ENCODE results near the gene WDR77.

WDR77 gene

DNA sequence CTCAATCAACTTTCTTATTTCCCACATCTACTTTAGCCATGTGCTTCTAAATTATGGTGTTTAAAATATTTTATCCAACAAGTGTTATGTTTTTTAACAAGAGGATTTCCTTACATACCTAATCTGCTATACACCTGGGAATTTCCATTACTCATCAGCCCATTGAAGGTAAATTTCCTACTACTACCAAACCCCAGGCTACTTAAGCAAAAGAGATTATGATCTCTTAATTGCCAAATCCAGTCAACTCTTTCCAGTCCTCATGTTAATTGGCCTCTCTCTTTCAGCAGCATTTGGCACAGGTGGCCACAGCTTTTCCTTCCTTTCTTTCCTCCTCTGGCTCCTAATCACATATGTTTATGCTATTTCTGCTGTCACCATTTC lies 19.7 kb upstream of the WDR77 start:
- FAIRE-seq = no peak

- FAIRE-seq = no peak
Observed at GRCh38 chr1:111467865-111468716, 19.0 kb upstream of the WDR77 start.

DNA sequence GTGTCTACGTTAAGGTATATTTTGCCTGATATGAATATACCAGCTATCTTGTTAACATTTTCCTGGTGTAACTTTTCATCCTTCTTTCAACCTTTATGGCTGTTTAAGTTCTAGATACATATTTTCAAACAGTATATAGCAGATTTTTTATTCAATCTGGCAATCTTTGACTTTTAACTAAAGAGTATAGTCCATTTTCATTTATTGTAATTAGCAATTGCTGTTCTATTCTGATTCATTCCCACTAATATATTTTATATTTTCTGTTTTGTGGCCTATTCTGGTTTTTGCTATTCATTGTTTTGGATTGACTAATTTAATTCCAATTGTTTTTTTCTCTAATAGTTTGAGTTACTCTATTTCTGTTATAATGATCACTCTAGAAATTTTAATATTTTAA lies 17.4 kb upstream of the WDR77 start:
- FAIRE-seq = no peak

GRCh38 chr1:111465754-111466153 lies 16.7 kb upstream of the WDR77 start:
- no peak for FAIRE-seq

DNA sequence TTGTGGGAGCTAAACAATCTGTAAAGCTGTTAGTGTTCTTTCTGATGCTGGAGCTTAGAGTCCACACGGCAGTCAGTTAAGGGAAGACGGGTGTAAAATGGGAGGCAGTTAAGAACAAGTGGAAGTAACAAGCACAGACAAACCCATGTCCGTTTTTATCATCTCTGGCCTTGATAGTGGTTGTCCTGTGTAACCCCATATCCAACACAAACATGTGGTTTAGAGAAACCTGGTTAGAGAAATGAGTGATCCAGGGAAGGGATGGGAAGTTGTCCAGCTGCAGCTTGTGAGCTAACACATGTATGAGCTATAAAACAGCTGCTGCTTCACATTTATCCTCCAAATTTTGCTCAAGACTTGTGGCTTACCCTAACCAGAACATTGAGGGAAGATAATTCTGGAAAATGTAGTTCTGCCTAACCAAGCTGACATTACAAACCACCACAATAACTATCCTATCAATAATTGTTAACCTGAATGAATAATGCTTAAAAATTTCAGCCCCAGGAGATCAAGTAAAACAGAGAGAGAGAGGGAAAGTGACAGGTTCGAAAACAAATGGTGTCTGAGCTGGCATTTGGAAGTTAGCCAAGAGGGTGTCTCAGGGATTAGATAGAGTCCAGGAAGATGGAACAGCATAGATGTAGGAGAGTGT lies 14.1 kb upstream of the WDR77 start:
- FAIRE-seq = no peak

DNA sequence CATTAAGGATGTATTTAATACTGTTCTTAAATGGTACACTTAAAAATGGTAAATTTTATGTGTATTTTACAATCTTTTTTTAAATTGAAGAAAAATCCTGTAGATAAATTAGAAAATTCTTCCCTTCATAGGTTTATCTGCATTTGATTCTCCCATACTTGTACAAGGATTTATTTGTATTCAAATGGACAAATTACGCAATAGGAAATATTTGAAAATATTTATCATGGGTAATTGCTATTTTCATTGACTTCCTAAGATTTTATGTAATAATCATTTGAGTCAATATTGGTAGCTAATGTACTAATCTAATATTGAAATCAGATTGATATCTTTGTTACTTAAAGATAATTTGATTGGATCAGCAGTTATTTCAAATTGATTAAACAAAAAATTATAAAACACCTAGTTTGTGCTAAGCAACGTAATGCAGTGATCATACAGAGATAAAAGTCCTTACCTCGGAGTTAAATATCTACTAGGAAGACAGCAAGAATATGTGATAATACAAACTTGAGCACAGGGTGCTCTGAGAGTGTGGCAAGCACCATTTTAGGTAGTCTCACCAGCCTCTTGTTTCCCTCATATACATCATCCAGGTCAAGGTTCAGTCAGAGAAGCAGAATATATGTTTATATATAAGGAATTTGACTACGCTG lies 13.4 kb upstream of the WDR77 start:
- FAIRE-seq = no peak

DNA sequence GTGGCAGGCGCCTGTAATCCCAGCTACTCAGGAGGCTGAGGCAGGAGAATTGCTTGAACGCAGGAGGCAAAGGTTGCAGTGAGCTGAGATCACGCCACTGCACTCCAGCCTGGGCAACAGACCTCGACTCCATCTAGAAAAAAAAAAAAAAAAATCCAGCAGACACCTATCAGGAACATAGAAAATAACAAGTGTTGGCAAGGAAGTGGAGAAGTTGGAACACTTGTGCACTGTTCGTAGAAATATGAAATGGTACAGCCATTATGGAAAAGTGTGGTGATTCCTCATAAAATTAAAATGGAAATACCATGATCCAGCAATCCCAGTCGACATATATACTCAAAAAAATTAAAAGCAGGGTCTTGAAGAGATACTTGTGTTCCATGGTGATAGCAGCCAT lies 12.7 kb upstream of the WDR77 start:
- no peak for FAIRE-seq

- no peak for FAIRE-seq
Observed at GRCh38 chr1:111455642-111456031, 6.6 kb upstream of the WDR77 start.

- no peak for FAIRE-seq
Observed at GRCh38 chr1:111454859-111455641, 6.0 kb upstream of the WDR77 start.

- no peak for FAIRE-seq
Observed at GRCh38 chr1:111453706-111454105, 4.7 kb upstream of the WDR77 start.

GRCh38 chr1:111452581-111452980 lies 3.5 kb upstream of the WDR77 start:
- FAIRE-seq = no peak

GRCh38 chr1:111450185-111450584 lies 1.1 kb upstream of the WDR77 start:
- no peak for FAIRE-seq

GRCh38 chr1:111449703-111450017 lies 604 bp upstream of the WDR77 start:
- FAIRE-seq = no peak

DNA sequence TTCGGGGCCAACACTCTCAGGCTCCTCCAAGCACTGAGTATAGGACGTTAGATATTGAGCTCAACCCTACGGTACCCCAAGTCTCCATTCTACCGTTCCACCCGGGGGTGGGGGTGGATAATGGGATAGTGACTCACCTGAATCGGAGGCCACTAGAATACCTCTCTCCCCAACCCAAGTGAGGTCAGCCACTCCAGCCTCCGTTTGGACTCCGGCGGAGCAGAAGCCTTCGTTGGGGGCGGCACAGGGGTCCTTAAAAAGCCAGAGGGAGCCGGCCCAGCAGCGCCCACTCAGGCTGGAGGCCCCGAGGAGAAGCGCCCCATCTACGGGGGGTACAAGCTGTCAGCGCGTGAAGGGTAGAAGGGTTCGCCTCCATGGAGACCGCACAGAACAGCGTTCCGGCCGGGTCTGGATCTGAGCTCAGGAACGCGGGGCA lies 556 bp downstream of the WDR77 start:
- FAIRE-seq = no peak

DNA sequence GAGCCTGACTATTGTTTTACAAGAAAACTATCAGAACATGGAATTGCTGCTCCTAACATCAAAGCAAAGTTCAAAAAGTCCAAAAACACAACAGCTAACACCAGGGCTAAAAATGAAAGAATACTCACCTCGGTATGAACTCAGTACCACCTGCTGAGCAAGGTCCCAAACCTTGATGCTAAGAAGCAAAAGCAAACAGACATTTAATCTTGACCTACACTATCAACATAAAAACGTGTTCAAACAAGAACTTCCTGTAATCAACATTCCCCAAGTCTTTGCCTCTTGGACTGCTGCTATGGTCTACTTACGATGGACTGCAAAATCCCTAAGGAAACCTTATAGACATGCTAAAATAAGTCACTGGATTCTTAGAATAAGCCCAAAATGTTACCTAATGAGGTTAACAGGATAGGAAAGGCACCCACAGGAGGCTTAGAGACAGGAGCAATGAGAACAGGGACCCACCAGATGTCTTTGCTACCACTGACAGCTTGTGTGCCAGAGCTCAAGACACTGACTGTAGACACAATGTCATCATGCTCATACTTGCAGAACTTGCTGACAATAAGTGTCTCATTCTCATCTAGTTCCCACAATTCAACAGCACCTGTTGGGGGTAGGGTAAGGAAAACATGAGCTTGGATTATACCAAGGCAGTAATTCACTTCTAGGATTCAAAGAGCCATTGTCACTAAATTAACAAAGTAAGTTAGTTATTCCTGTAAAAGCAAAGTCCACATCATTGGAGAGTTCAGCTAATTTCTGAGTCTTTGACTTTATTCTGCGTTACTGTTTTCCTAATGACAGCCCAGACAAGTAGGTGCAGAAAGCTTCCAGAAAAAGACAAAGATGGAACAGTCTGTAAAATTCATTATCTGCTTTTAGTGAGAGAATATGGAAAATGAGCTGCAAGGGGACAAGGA lies 1.8 kb downstream of the WDR77 start:
- FAIRE-seq = no peak

GRCh38 chr1:111446546-111446945 lies 2.5 kb downstream of the WDR77 start:
- no peak for FAIRE-seq

GRCh38 chr1:111444031-111444430 lies 5.0 kb downstream of the WDR77 start:
- no peak for FAIRE-seq

DNA sequence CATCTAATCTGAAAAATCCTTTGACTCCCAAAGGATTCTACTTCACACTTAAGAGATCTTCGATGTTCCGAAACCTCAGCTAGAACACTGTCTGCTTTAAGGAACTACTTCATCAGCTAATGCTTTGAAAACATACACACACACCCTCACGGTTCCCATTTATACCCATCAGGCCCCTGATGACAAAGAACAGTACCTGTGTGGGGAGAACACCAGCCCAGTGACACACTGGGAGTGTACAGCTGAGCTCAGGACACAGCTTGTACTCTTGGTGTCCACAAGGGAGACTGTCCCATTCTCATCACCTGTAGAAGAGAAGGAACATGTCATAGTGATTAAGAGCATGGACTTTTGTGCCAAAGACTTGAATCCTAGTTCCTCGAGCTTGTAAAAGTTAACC lies 6.6 kb downstream of the WDR77 start:
- FAIRE-seq = no peak

DNA sequence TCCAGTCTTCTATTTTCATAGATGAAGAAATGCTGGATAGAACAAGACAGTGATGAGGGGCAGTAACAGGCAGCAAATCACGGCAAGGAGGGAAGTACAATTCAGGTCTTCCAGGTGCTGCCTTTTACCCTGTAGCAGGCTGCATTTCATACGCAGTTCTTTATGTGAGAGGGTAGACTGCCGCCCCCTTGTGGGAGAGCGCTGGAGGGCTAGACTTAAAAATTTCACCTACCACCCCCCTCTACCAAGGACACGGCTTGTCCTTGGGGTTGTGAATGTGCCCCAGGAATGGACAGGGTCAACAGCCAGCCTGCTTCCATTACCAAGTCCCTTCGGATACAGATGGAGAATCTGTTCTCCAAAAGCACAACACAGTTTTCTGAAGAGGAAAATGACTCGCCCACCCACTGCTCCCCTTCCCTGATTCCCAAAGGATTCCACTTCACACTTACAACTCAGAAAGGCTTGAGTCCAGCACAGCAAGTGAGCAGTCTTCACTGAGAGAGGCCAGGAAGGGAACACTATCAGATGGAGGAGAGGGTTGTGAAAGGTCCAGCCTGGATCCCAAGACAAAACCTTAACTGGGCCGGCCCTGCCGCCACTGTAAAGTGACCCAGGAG lies 7.4 kb downstream of the WDR77 start:
- no peak for FAIRE-seq

DNA sequence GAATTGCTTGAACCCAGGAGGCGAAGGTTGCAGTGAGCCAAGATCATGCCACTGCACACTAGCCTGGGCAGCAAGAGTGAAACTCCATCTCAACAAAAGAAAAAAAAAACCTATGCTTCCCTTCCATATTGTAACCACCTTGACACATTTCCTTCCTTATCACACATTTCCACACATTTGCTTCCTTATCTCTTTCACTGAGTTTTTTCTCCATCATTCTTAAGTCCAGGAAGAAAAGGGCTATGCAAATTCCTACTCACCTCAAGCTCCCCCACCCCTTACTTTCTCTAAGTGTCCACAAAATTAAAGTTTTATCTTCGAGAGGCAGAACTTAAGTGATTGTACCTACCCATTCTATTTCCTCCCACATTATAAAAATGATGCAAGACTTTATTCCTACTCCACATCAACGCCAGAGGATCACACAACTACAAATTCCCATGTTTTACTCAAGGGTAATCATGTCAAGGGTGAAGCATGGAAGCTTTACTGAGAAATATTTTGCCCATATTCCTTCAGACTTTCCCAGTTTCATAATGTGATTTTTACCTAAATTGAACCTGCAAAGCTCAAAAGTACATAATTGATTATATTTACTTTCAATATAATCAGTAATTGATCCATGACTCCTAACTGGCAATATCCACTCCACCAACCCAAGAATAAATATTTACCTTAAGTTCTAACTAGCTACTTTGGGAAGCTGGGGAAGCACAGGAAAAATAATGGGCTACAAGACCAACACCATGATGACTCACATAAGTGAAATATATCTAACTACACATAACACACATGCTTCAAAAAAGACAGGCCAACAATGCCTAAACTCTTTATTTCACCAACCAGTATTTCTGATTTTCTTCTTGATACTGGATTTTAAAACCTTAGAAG lies 9.3 kb downstream of the WDR77 start:
- FAIRE-seq = no peak

DNA sequence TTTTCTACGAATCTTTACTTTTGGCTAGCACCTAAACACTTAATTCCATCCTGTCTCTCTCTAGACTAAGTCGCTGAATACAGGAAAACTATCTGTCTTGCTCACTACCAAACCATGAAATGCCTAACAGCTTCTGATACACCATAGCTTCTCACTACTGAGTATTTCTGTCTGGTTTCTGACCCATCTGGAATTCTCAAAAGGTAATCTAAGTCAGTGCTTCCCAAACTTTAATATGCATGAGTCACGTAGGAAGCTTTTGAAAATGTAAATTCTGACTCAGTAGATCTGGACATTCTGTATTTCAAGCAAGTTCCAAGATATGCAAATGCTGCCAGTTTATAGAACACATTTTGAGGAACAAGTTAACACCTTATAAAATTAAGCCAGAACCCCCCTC lies 12.3 kb downstream of the WDR77 start:
- FAIRE-seq = no peak
